22Rv1 (cell line): Measurements from ENCODE around the gene LITAFD.

Source experiments
- ZFX ChIP-seq: fragments of 450-650 bp; IDR thresholded peaks from 2 replicates; pipeline ENCODE4 v1.6.1; 2017; ENCODE audit warnings: antibody characterized with exemption, borderline replicate concordance
- TF ChIP-seq, protein P1 (sequence below): fragments of 450-650 bp; IDR thresholded peaks from 2 replicates; pipeline ENCODE4 v1.5.1; 2017; ENCODE audit warnings: mild to moderate bottlenecking

- TF ChIP-seq, protein P1, sequence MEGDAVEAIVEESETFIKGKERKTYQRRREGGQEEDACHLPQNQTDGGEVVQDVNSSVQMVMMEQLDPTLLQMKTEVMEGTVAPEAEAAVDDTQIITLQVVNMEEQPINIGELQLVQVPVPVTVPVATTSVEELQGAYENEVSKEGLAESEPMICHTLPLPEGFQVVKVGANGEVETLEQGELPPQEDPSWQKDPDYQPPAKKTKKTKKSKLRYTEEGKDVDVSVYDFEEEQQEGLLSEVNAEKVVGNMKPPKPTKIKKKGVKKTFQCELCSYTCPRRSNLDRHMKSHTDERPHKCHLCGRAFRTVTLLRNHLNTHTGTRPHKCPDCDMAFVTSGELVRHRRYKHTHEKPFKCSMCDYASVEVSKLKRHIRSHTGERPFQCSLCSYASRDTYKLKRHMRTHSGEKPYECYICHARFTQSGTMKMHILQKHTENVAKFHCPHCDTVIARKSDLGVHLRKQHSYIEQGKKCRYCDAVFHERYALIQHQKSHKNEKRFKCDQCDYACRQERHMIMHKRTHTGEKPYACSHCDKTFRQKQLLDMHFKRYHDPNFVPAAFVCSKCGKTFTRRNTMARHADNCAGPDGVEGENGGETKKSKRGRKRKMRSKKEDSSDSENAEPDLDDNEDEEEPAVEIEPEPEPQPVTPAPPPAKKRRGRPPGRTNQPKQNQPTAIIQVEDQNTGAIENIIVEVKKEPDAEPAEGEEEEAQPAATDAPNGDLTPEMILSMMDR = no peak
- no peak for TF ChIP-seq ZFX
Measured at GRCh38 chr16:8919934-8920462, 37.8 kb downstream of the LITAFD start.
